ENCODE measurements around the gene ANTXR2. TPM values are rescaled to one million over a fixed set of nuclear protein-coding genes. Genes with fewer than 3 reads are reported as not detected.
A peak's percentile ranks its signal among the peaks of the same experiment; 100 is the strongest.

ANTXR2 gene
- polyA plus RNA-seq, 1 of the 3 experiments (the other 2 are of a cell fraction): 48.8 TPM

- no peaks in the 10 kb centered on the region for H3K27me3 ChIP-seq (ENCODE audit: insufficient read depth)
- no peak for DNase-seq
- no peak overlapping the region for H3K9ac ChIP-seq
- no peaks in the 10 kb centered on the region for H3K9me2 ChIP-seq
- 91% methylated on average over 1 of the region's 1 CpG for WGBS (ENCODE audit: low lambda C conversion rate)
- CTCF ChIA-PET: interaction anchor here (0.8 kb wide), 1 partner anchor 1052 kb away, joined by 3 read pairs; no protein-coding TSS in a partner anchor
- H3K9me3 ChIP-seq: no peaks in the 10 kb centered on the region
- TF ChIP-seq YY1 (IDR thresholded peaks at IDR 0.05; ENCODE audit: low read depth) (no peak), RFX5 (IDR thresholded peaks at IDR 0.05; ENCODE audit: low read length) (no peak), JUND (IDR thresholded peaks at IDR 0.05) (no peak), PBX3 (IDR thresholded peaks at IDR 0.05) (no peak), IRF3 (IDR thresholded peaks at IDR 0.05; ENCODE audit: low read depth, low read length) (no peak), GABPA (IDR thresholded peaks at IDR 0.05; ENCODE audit: low read depth) (no peak), FOSL2 (IDR thresholded peaks at IDR 0.05; ENCODE audit: borderline replicate concordance, low read depth) (no peak), EZH2phosphoT487 (IDR thresholded peaks at IDR 0.05; ENCODE audit: borderline replicate concordance, low read depth) (no peak), SMC3 (IDR thresholded peaks at IDR 0.05; ENCODE audit: low read depth, low read length) (no peak), REST (IDR thresholded peaks at IDR 0.05; ENCODE audit: low read depth, low read length) (no peak)
- peaks cover 10 to 15% of the 10 kb centered on the region in 2 experiments; a peak in 3 of 4 replicates for H3K4me1 ChIP-seq (ENCODE audit: control insufficient read depth in 1 of 2, insufficient read depth in 2 of 2, low read depth in 1 of 2, low read length in 1 of 2)
- peaks cover 9% of the 10 kb centered on the region for H3F3A ChIP-seq (replicated peaks; ENCODE audit: insufficient read depth)
- no peaks in the 10 kb centered on the region for H3K36me3 ChIP-seq (replicated peaks in 1 of 2; ENCODE audit: control insufficient read depth in 1 of 2, insufficient read depth in 2 of 2, low read length in 1 of 2)
- H3K27ac ChIP-seq (ENCODE audit: low read depth in 2 of 2, low read length in 1 of 2): peak overlapping the region in 1 of 2 experiments; percentile 67; a peak in 1 of 4 replicates
- no peaks in the 10 kb centered on the region for H4K20me1 ChIP-seq (ENCODE audit: insufficient read depth)
- no peak overlapping the region for H3K4me3 ChIP-seq (ENCODE audit: low read depth in 2 of 2, low read length in 1 of 2)
- POLR2A ChIA-PET: interaction anchor here (2.6 kb wide), 1 partner anchor 21 kb away, joined by 5 read pairs; the partner anchor contains the start of gene ANTXR2
- H3K4me2 ChIP-seq: no peak overlapping the region
- no peak overlapping the region for H2AFZ ChIP-seq (ENCODE audit: low read depth)
- no peaks in the 10 kb centered on the region for H3K79me2 ChIP-seq (ENCODE audit: insufficient read depth)
Observed at GRCh38 chr4:80094191-80094590, 21.2 kb upstream of the ANTXR2 start.

GRCh38 chr4:80093563-80093962 lies 20.5 kb upstream of the ANTXR2 start:
- no peak overlapping the region for H2AFZ ChIP-seq (ENCODE audit: low read depth)
- no peak overlapping the region for H3K4me3 ChIP-seq (ENCODE audit: low read depth in 2 of 2, low read length in 1 of 2)
- CTCF ChIA-PET: interaction anchor here (0.8 to 1.0 kb wide), 2 partner anchors 49 to 1051 kb away, joined by 3 read pairs; no protein-coding TSS in a partner anchor
- POLR2A ChIA-PET: interaction anchor here (2.6 kb wide), 1 partner anchor 21 kb away, joined by 5 read pairs; the partner anchor contains the start of gene ANTXR2
- no peak overlapping the region for H3K9ac ChIP-seq
- peaks cover 10 to 15% of the 10 kb centered on the region in 2 experiments; a peak in 3 of 4 replicates for H3K4me1 ChIP-seq (ENCODE audit: control insufficient read depth in 1 of 2, insufficient read depth in 2 of 2, low read depth in 1 of 2, low read length in 1 of 2)
- peak overlapping the region in 1 of 2 experiments; percentile 67; a peak in 2 of 4 replicates for H3K27ac ChIP-seq (ENCODE audit: low read depth in 2 of 2, low read length in 1 of 2)
- H3K9me2 ChIP-seq: no peaks in the 10 kb centered on the region
- 71% methylated on average over 3 of the region's 3 CpGs for WGBS (ENCODE audit: low lambda C conversion rate)
- no peak for DNase-seq
- no peaks in the 10 kb centered on the region for H4K20me1 ChIP-seq (ENCODE audit: insufficient read depth)
- no peaks in the 10 kb centered on the region for H3K36me3 ChIP-seq (replicated peaks in 1 of 2; ENCODE audit: control insufficient read depth in 1 of 2, insufficient read depth in 2 of 2, low read length in 1 of 2)
- peaks cover 9% of the 10 kb centered on the region for H3F3A ChIP-seq (replicated peaks; ENCODE audit: insufficient read depth)
- H3K9me3 ChIP-seq: no peaks in the 10 kb centered on the region
- no peaks in the 10 kb centered on the region for H3K27me3 ChIP-seq (ENCODE audit: insufficient read depth)
- no peaks in the 10 kb centered on the region for H3K79me2 ChIP-seq (ENCODE audit: insufficient read depth)
- H3K4me2 ChIP-seq: no peak overlapping the region
- TF ChIP-seq USF2 (IDR thresholded peaks at IDR 0.05; ENCODE audit: borderline replicate concordance, low read depth, low read length) (no peak), GATA2 (CRISPR knock-in tag; IDR thresholded peaks at IDR 0.05) (0 out of 2 replicates have a peak, but pooled peaks have one; percentile 43), POLR2AphosphoS5 (IDR thresholded peaks at IDR 0.05; ENCODE audit: low read depth, low read length) (no peak), FOSL2 (IDR thresholded peaks at IDR 0.05; ENCODE audit: borderline replicate concordance, low read depth) (no peak), ZBTB33 (IDR thresholded peaks at IDR 0.05; ENCODE audit: borderline replicate concordance, low read depth) (no peak), RCOR1 (IDR thresholded peaks at IDR 0.05; ENCODE audit: low read length) (peak; percentile 56; the same call in 1 of the 2 replicates), YY1 (IDR thresholded peaks at IDR 0.05; ENCODE audit: low read depth) (no peak), TCF12 (IDR thresholded peaks at IDR 0.05) (no peak), ELF1 (IDR thresholded peaks at IDR 0.05) (no peak), EP300 (IDR thresholded peaks at IDR 0.05; ENCODE audit: borderline replicate concordance in 1 of 2, low read depth in 1 of 2, low read length in 1 of 2) (peak in 1 of 2 experiments; percentile 60; a peak in 1 of 4 replicates)
